Measurements from ENCODE around the gene GOLGA6L7. TPM values are rescaled to one million over a fixed set of nuclear protein-coding genes. Genes with fewer than 3 reads are reported as not detected.
"Not testable (repeated sequence)": the region's sequence is repeated elsewhere in the genome, so short reads cannot be mapped to it uniquely, and the experiment has no call there.

Gene GOLGA6L7
- total and polyA plus RNA-seq, 11 donors = not detected

- WGBS, 4 donors = 90 to 96% (median 92%) methylated on average over 10 of the region's 10 CpGs
- H3K4me1 ChIP-seq; intact Hi-C loops (cut with DNase I); H3K4me3 ChIP-seq; H3K27me3 ChIP-seq; H3K9me3 ChIP-seq; ATAC-seq; H3K36me3 ChIP-seq; DNase-seq; H3K27ac ChIP-seq: not testable (repeated sequence)
Measured at GRCh38 chr15:28834957-28835585, 13.4 kb downstream of the GOLGA6L7 start.

DNA sequence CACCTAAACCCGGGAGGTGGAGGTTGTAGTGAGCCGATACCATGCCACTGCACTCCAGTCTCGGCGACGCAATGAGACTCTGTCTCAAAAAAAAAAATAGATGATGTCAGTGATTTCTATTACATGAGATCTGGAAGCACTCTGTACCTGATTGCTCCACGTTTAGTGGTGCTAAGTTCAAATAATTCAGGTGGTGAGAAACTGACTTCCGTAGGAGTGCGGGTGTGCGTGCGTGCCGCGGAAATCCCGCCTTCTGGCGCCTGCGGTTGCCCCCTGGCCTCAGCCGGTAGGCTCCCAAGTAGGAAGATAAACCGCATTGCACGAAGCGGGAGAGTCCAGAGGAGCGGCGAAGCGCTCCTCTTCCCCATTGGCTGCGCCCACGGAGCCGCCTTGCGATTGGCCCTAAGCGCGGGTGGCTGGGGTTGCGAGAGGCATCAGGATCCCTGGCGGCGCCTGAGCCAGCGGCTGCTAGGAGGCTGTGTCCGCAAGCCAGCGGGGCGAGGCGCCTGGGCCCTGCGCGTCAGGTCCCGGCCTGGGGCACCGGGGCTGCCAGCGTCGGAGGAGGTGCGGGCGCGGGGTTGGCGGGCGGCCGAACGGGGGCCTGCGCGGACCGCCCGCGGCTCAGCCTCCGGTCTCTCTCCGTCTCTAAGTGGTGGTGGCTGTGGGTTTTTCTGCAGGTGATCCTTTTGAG is 16.4 kb downstream of the GOLGA6L7 start:
- peak; percentile 41 to 87 (median 72) for DNase-seq
- H3K4me3 ChIP-seq = peak overlapping the region in 11 of 12 donors; percentile 13 to 61 (median 38)
- peak; percentile 96 to 100 (median 99) for ATAC-seq
- H3K4me1 ChIP-seq; H3K9me3 ChIP-seq; H3K36me3 ChIP-seq; intact Hi-C loops (cut with DNase I); H3K27me3 ChIP-seq: not testable (repeated sequence)
- H3K27ac ChIP-seq = peak overlapping the region in 3 of 12 donors; percentile 34 to 75 (median 38)
- 2 to 4% (median 4%) methylated on average over 30 to 56 of the region's 56 CpGs for WGBS, 4 donors

- intact Hi-C loops (cut with DNase I) = not testable (repeated sequence)
Measured at GRCh38 chr15:28821420-28821819, 27.0 kb downstream of the GOLGA6L7 start.

GRCh38 chr15:28819930-28820295 is 28.5 kb downstream of the GOLGA6L7 start:
- ATAC-seq; H3K4me1 ChIP-seq; H3K36me3 ChIP-seq; H3K27me3 ChIP-seq; H3K4me3 ChIP-seq; intact Hi-C loops (cut with DNase I); H3K27ac ChIP-seq; H3K9me3 ChIP-seq; DNase-seq: not testable (repeated sequence)
- WGBS, 4 donors = 54 to 100% (median 71%) methylated on average over 1 to 2 of the region's 3 CpGs; no CpG with 5 or more reads in 1 of the 4 donors

More at GRCh38 chr15:28821420-28821819, 27.0 kb downstream of the GOLGA6L7 start:
- H3K4me1 ChIP-seq, H3K4me3 ChIP-seq, H3K27me3 ChIP-seq, H3K9me3 ChIP-seq, DNase-seq, H3K36me3 ChIP-seq: not testable (repeated sequence)
- peak overlapping the region in 1 of 12 donors; percentile 7 for H3K27ac ChIP-seq
- peak in 3 of 4 donors; percentile 67 to 80 (median 69) for ATAC-seq
- WGBS, 4 donors = 40 to 56% (median 51%) methylated on average over 2 of the region's 2 CpGs

DNA sequence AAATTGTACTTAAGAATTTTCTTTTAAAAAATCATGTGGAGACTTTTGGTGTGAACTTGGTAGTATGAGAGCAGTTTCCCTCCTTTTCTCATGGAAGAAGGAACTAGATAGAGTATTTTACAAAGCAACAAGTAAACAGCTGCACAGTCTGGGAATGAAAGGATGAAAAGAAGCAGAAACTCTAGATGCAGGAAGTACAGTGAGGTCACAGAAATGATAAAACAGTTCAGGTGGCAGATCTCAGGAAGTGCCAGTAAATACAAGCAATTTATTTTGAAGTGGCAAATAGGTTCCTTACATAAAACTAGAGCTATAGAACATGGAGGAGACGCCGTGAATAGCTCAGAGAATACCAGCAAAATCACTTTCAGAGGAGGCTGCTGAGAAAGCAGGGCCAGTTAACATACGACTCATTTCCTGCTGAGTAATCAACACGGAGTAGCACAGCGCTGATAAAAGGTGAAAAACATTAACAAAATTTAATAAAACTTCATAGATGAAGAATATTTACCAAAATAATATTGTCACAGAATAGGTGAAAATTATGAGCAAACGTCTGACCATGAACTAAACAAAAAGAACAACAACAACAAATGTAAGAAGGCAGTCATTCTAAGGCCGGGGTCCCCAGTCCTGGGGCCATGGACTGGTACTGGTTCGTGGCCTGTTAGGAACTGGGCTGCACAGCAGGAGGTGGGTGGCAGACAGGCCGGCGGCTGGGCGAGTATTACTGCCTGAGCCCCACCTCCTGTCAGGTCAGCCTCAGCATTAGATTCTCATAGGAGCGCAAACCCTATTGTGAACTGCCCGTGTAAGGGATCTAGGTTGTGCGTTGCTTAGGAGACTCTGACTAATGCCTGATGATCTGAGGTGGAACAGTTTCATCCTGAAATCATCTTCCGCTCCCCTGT is 29.2 kb downstream of the GOLGA6L7 start:
- DNase-seq; H3K36me3 ChIP-seq; H3K4me3 ChIP-seq; H3K4me1 ChIP-seq; H3K27me3 ChIP-seq; H3K9me3 ChIP-seq; intact Hi-C loops (cut with DNase I); ATAC-seq; H3K27ac ChIP-seq: not testable (repeated sequence)
- WGBS, 4 donors = 34 to 62% (median 60%) methylated on average over 5 to 10 of the region's 15 CpGs

- H3K36me3 ChIP-seq; H3K27me3 ChIP-seq; H3K9me3 ChIP-seq; DNase-seq; H3K4me3 ChIP-seq; H3K4me1 ChIP-seq; H3K27ac ChIP-seq; intact Hi-C loops (cut with DNase I); ATAC-seq: not testable (repeated sequence)
- WGBS, 4 donors = 54 to 100% (median 78%) methylated on average over 2 to 3 of the region's 3 CpGs
Measured at GRCh38 chr15:28818168-28818567, 30.3 kb downstream of the GOLGA6L7 start.

- intact Hi-C loops (cut with DNase I); H3K4me1 ChIP-seq; H3K9me3 ChIP-seq; ATAC-seq; H3K27ac ChIP-seq; DNase-seq; H3K36me3 ChIP-seq; H3K27me3 ChIP-seq; H3K4me3 ChIP-seq: not testable (repeated sequence)
Measured at GRCh38 chr15:28814059-28814458, 34.4 kb downstream of the GOLGA6L7 start.

GRCh38 chr15:28813392-28813791 is 35.1 kb downstream of the GOLGA6L7 start:
- DNase-seq; H3K4me3 ChIP-seq; intact Hi-C loops (cut with DNase I); H3K27ac ChIP-seq; ATAC-seq; H3K4me1 ChIP-seq; H3K36me3 ChIP-seq; H3K9me3 ChIP-seq; H3K27me3 ChIP-seq: not testable (repeated sequence)
- WGBS, 4 donors = 21 to 57% (median 33%) methylated on average over 1 to 2 of the region's 2 CpGs

DNA sequence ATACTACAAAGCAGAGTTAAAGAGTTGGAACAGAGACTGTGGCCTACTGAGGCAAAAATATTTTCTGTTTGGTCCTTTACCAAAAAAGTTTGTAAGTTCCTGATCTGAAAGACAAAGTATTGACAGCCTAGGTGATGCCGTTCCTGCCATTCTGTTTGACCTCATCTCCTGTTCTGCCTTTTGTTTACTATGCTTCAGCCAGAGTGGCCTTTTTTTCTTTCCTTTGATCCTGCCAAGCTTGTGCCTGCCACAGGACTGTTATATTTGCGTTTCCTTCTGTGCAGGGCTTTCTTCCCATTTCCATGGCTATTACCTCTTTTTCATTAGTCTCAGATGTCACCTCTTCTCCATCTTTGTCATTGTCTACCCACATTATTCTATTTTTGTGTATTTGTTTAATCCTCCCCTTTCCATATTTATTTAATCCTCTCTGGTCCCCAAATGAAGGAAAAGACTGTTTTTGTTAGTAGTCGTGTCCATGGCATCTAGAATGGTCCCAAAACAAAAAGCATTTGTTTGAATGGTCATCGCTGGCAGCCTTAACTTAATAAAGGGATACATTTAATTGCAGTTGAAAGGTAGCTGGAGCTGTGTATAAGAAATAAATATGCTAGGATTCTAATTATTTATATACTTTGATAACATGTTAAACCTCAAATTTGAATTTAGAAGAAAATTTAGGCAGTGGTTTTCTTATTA is 36.4 kb downstream of the GOLGA6L7 start:
- H3K4me1 ChIP-seq; H3K27ac ChIP-seq; intact Hi-C loops (cut with DNase I); H3K36me3 ChIP-seq; H3K27me3 ChIP-seq; H3K4me3 ChIP-seq; DNase-seq; H3K9me3 ChIP-seq; ATAC-seq: not testable (repeated sequence)
- 51 to 77% (median 66%) methylated on average over 4 of the region's 4 CpGs for WGBS, 4 donors

GRCh38 chr15:28810444-28810843 is 38.0 kb downstream of the GOLGA6L7 start:
- intact Hi-C loops (cut with DNase I); H3K27me3 ChIP-seq; H3K4me1 ChIP-seq; H3K9me3 ChIP-seq; DNase-seq; H3K4me3 ChIP-seq; H3K27ac ChIP-seq; ATAC-seq; H3K36me3 ChIP-seq: not testable (repeated sequence)
- 80 to 88% (median 84%) methylated on average over 1 of the region's 1 CpG for WGBS, 4 donors

Measured in heart left ventricle (tissue), 16 donors.